Endometrium (tissue), 2 donors: ENCODE results near the gene TANC1.

Experiments
- FAIRE-seq: peaks from 2 replicates; lab custom pipeline; 2012; peaks lifted over from hg19 to GRCh38; lab: Jason Lieb, UNC
- donor health status: control.
- donor health status: control.

TANC1 gene

GRCh38 chr2:159164457-159164911, 196.0 kb downstream of the TANC1 start:
- FAIRE-seq: no peak

GRCh38 chr2:159165048-159165447, 196.6 kb downstream of the TANC1 start:
- no peak for FAIRE-seq

- FAIRE-seq: no peak
These were observed 200.3 kb downstream of the TANC1 start for GRCh38 chr2:159168707-159169106.

- no peak for FAIRE-seq
These were observed 200.7 kb downstream of the TANC1 start for GRCh38 chr2:159169187-159169586.

- no peak for FAIRE-seq
These were observed 204.0 kb downstream of the TANC1 start for GRCh38 chr2:159172403-159172802.

- no peak for FAIRE-seq
These were observed 206.3 kb downstream of the TANC1 start for GRCh38 chr2:159174759-159175158.

GRCh38 chr2:159175182-159175581, 206.7 kb downstream of the TANC1 start:
- FAIRE-seq: no peak

- FAIRE-seq: no peak
These were observed 207.5 kb downstream of the TANC1 start for GRCh38 chr2:159175927-159176326.

GRCh38 chr2:159176555-159176954, 208.1 kb downstream of the TANC1 start:
- no peak for FAIRE-seq

GRCh38 chr2:159177357-159177756, 208.9 kb downstream of the TANC1 start:
- FAIRE-seq: no peak

GRCh38 chr2:159177957-159178356, 209.5 kb downstream of the TANC1 start:
- FAIRE-seq: no peak

- FAIRE-seq: no peak
These were observed 210.7 kb downstream of the TANC1 start for GRCh38 chr2:159179096-159179495.

- no peak for FAIRE-seq
These were observed 211.3 kb downstream of the TANC1 start for GRCh38 chr2:159179696-159180095.

GRCh38 chr2:159183346-159183745, 214.9 kb downstream of the TANC1 start:
- FAIRE-seq: no peak

GRCh38 chr2:159185401-159186130, 217.1 kb downstream of the TANC1 start:
- FAIRE-seq: no peak

GRCh38 chr2:159186462-159186861, 218.0 kb downstream of the TANC1 start:
- no peak for FAIRE-seq

GRCh38 chr2:159187106-159187505, 218.7 kb downstream of the TANC1 start:
- FAIRE-seq: no peak

GRCh38 chr2:159188449-159188848, 220.0 kb downstream of the TANC1 start:
- no peak for FAIRE-seq

GRCh38 chr2:159192371-159192918, 224.0 kb downstream of the TANC1 start:
- FAIRE-seq: no peak

GRCh38 chr2:159193791-159194190, 225.4 kb downstream of the TANC1 start:
- FAIRE-seq: no peak

GRCh38 chr2:159194241-159194640, 225.8 kb downstream of the TANC1 start:
- FAIRE-seq: no peak

GRCh38 chr2:159195697-159196096, 227.3 kb downstream of the TANC1 start:
- FAIRE-seq: no peak

- no peak for FAIRE-seq
These were observed 228.0 kb downstream of the TANC1 start for GRCh38 chr2:159196393-159196925.

GRCh38 chr2:159199236-159199635, 230.8 kb downstream of the TANC1 start:
- FAIRE-seq: no peak
